Femur (tissue), 1 donor: ENCODE results near the gene PRKAG2.

Experiments
- DNase-seq: peaks from one replicate; pipeline ENCODE4 v3.0.0-alpha.2; 2017

PRKAG2 gene

DNA sequence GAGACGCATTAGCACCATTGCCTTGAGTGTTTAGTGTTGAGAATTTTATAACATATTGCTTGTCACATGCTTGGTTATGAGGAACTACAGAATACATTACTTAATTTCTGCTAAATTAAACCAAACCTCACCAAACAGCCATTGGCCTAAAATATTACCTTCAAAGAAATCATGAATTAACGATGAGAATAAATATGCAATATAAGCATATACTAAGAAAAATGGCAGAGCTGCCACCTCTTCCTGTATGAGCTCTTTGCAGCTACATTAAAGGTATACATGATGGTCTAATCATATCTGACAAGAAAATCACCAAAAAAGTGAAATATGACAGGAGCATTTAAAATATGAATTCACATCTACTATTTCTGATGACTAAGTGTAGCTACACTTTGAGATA is 352.1 kb downstream of the PRKAG2 start:
- no peak for DNase-seq

DNA sequence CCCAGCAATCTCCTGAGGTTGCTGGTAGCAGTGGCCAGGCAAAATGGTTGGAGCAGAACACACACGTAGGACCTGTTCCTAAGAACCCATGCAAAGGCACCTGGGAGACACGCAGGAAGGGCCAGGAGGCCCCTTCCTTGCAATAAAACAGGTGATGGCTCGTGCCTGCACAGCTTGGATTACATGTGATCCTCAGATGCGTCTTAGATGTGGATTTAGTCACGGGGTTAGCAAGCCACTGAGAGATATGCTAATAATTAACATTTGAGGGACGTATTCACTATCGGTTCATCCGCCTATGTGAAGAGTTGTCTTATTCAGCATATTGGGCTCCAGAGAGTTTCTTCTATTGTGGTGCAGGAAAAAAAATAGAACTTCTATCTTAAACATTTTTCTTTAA is 352.6 kb downstream of the PRKAG2 start:
- no peak for DNase-seq

DNA sequence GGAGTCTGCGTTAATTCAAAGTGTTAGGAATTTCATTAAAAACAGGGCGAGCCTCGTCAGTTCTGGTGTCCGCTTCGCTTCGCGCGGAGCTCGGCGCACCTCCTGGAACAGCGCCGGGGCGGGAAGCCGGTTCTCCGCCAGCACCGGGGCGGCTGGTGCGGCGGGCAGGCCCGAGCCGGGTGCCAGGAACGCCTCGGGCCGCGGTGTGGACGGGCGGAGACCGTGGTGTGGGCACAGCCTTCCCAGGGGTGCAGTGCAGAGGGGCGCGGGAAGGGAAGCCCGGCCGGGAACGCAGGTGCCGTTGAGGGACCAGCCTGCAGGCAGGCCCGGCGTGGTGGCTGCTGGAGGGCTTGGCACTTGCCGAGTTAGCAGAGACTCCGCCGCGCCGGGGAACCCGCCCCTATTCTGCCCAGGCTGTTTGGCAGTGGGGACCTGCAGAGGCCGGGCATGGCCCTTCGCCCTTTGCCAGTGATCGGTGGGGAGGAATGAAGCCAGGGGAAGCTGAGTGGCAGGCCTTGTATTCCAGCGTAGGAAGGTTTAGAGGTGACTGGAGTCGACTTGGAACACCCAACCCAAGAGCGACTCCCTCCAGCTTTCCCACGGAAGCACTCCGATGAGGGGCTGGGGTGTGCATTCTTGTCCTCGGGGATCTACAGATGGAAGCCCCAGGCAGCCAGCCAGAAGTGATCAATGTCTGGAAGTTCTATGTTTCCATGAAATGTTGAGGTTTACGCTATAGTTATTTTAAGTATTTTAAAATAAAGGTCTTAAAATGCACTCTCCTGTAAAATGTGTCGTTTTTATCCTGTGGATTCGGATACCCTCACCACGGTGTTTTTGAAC is 356.3 kb downstream of the PRKAG2 start:
- DNase-seq, result peak; percentile 70

DNA sequence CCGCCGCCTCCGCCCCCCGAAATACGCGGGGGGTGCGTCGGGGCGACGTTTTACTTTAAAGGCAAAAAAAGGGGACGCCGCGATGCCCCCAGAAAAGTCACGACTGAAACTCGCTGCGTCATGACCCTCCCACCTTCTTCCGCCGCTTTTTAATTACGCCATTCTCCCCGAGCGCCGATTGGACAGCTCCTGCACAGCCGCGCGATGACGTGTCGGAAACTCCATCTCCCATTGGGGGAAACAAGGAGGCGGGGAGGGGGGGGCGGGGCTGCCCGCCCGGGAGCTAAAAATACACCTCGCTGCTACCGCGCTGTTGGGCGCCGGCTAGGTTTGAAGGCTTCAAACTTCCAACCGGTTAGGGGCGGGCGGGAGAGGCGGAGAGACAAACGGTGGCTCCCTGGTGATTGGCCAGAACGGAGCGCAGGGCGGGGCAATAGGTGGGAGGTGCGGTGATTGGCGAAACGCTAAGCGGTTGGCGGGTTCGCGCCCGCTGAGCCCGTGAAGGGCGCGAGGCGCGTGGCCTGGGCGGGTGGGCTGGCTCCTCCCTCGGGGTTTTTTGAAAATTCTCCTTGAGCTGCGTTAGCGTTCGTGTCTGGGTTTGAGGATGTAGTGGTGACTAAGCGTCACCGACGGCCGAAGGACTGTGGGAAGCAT is 357.0 kb downstream of the PRKAG2 start, which contains the start of gene RHEB:
Gene RHEB (minus strand): TSS at position 131 of the 654 bp plus-strand sequence. CDS start 384 bp downstream, outside the sequence.
- peak; percentile 100 for DNase-seq

DNA sequence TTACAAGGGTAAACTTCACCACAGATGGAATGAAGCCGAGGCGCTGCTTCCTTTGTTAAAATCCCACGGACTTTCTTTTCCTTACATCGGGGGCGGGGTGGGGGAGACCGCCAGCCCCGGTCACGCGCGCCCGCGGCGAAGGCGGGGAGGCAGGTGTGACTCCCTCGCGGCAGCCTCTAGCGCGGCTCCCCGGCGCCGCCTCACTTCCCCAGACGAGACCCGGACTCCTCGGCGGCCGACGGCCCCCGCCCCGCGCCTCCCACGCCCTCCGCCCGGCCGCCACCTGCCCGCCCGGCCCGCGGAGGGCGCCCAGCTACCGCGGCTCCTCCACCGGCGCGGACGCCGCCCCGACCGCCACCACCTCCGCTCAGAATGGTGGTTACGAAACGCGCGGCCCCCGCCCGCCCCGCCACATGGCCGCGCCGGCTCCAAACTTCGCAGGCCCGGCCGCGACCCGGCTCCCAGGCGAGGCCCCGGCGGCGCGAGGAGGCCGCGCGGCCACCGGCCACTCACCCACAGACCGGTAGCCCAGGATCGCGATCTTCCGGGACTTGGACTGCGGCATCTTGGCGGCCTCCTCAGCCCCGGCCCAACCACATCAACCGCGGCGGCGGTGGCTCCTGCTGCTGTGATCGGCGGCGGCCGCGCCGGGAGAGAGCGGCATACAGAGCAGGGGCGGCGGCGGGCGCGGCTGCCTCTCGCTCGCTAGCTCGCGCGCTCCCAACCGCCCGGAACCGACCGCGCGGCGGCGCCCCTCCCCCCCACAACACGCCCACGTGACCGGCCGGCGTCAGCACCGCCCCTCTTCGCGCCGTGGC is 357.8 kb downstream of the PRKAG2 start:
- DNase-seq, result peak; percentile 62

DNA sequence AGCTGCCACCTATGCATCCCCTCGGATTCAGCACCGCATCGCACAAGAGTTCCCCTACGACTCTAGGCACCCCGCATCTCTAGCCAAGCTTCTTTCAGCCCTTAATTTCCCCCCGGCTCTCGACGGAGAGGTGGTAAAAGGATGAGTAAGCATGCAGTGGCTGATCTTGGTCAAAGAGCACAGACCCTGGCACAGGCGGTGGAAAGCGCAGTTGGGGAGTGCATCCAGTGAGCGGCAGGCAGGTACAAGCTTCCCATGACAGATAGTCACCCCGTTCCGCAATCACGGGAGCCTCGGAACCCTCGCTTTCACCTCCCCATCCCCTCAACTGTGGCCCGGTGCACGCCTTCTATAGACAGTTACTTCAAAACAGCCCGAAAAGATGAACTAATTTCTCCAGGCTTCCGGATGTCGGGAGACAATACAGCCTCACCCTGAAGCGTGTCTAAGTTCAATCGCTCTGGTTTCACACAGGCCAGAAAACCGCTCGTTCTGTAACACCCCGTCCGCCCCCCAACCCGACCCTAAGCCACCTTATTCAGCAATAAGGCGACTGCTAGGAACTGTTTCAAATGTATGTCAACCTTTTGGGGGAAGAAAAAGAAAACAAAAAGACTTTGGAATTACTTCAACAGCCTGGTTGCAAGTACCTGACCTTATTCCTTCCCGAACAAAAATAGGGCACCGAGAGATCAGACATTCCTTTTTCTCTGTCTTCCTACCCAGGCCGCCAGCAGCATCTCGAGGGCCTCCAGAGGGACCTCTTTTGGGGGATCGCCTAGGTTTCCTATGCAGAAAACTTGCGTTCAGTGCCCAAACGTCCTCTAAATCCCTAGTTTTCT is 358.6 kb downstream of the PRKAG2 start:
- peak; percentile 71 for DNase-seq

DNA sequence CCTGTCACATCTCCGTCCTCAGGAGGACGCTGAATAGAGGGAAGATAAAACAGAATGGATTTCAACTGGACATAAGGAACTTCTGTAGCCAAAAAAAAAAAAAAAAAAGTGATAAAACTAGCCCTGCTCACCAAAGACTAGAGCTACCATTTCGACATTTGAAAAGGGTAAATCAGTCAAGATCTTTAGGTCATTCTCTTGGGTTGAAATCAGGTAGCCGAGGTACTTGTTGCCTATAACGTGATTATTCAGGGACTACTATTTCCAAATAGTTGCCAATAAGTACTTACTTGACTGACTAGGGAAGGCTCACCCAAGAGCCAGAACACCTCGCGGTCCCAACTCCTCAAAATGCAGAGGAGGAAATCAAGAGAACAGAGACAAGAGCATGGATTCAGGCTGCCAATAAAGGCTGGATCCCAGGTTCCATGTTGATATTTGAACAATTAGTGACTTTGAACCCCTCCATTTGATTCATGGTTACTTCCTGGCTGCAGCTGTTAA is 359.3 kb downstream of the PRKAG2 start:
- DNase-seq, result no peak

DNA sequence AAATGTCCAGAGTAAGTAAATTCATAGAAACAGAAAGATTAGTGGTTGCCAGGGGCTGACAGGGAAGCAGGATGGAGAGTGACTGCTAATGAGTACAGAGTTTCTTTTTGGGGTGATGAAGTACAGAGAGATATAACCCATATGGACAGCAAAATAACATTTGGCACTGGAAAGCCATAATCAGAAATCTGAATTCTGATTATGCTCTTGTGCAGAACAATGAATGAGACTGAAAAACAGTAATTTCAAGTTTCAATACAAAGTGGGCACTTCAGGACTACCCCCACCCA is 361.7 kb downstream of the PRKAG2 start:
- no peak for DNase-seq

DNA sequence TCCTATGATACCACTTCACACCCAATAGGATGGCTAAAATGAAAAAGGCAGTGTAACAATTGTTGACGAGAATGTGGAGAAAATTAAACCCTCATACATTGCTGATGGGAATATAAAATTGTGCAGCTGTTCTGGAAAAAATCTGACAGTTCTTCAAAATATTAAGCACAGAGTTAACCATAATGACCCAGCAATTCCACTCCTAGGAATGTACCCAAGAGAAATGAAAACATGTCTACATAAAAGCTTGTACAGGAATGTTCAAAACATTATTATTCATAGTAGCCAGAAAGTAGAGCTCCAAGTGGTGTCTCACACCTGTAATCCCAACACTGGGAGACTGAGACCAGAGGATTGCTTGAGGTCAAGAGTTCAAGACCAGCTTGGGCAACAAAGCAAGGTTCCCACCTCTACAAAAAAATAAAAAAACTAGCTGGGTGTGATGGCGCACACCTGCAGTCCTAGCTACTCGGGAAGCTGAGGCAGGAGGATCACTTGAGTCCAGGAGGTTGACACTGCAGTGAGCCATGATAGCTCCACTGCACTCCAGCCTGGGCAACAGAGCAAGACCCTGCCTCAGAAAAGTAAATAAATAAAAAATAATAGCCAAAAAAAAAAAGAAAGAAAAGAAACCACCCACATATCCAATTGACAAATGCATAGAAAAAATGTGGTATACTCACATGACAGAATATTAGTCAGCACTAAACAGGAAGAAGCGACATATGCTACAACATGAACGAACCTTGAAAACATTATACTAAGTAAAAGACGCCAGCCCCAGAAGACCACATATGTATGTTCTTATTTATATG is 362.2 kb downstream of the PRKAG2 start:
- DNase-seq, result no peak

DNA sequence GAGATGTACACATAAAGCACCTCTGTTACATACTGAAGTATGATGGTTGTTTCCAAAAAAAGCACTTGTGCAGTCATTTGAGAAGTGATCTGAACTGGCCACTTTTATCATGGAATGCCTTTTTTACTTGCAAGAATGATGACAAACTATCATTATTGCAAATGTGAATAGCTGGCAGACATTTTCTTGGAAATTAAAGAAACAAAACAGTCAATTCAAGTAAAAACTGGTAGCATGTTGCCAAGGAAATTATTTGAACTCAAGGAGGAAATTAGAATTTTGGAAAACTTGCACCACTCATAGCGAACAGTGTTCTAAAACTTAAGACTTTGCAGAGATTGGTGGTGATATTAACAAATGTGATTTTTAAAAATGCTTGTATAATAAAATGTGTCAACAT is 363.8 kb downstream of the PRKAG2 start:
- DNase-seq, result no peak

DNA sequence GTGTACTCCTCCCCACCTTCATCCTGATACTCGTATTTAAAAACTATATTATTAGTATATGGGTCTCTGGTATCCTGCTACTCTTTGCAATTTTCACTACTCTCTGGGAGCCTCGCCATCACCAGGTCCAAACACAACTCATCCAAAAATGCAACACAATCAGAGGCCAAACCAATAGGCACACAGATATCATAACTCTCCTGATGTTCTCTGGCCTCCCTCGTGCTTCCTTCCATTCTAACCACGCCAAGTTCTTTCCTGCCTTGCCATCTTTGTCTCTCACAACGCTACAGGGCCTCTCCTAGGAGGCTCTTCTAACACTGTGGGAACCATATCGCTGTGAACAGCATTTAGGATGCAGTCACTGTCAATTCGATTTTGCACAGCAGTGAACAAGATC is 364.6 kb downstream of the PRKAG2 start:
- DNase-seq, result no peak

DNA sequence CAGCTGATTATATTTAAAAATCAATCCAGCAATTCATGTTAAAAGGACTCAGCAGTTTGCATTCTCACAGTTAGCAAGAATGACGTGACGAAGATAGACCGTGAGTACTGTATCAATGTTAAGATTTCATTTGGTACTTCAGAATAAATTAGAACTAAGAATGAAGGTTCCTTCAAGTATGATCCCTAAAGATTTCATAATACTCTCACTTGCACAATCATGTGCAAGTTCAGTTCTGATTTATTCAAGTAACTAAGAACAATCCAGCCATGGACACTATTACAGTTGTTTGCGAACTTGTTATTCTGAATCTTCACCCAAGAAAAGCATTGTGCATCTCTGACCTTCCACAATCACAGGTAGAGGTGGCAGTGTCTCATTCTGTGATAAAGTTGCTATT is 365.0 kb downstream of the PRKAG2 start:
- no peak for DNase-seq

DNA sequence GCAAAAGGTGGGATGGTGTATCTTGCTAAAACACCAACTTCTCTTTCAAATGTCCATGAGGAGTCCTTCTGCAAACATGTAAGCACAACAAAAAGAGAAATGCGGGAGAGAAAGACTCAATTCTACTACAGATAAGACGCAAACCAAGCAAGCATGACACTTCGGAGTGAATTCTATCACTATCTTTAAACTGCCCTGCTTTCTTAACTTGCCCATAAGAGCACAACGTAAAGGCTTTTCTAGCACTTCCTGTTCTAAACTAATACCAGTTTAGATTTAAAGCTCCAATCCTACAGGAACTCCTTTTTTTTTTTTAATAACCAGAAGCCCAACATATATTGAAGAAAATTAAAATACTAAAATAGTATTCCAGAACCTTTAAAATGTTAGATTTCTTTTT is 365.6 kb downstream of the PRKAG2 start:
- DNase-seq, result no peak

DNA sequence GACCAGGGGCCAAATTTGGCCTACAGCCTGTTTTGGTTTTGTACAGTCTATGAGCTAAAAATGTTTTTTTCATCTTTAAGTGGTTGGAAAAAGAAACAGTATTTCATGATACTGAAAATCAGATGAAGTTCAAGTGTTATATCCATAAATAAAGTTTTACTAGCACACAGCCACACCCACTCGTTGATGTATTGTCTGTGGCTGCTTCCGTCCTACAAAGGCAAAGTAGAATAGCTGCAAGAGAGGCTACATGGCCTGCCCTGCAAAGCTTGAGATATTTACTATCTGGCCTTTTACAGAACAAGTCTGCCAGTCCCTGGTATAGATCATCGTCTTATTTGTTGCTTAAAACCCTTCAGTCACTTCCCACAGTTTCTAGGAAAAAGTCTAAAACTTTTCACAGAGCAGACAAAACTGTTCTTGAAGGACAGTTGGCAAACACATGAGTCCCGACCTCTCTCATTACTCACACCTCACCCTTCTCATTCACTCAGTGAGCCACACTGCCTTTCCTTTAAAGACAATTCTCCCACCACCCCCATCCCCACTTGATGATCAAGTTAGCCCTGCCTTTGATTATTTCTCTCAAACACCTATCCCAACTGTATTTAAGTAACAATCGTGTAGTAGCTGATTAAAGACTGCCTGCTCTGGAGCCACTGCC is 367.1 kb downstream of the PRKAG2 start:
- DNase-seq, result no peak

DNA sequence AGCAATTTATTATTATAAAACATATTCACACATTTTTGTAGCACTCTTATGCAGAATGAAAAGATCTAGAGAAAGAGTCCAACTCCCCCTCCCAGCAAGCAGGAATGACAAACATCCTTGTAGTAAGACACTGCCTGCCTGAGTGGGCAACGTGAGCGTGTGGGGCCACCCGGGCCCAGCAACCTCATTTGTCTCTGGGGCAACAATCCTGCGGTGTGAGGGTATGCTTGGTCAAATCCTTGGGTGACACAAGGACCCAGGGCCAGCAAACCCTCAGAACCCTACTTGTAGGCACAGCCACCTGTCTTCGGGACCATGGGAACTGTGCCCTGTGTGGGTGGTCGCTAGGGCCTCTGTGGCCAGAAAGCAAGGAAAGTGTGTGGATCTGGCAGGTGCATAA is 367.9 kb downstream of the PRKAG2 start:
- DNase-seq, result no peak

DNA sequence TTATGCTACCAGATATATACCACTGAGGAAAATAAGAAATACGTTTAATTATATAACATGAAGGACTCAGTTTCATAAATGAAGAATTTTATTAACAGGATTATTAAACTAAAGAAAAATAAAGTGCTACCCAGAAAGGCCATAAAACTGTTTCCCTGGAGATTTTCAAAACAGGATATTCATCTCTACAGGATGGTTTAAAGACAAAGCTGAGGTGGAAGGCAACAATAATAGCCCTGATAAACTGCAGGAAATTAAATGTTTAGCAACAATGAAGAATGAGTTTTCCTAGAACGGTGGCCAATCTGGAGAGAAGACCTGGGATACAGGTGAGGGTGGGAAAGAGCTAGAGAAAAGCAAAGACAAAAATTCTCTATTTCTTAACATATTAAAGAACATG is 369.1 kb downstream of the PRKAG2 start:
- DNase-seq, result no peak

DNA sequence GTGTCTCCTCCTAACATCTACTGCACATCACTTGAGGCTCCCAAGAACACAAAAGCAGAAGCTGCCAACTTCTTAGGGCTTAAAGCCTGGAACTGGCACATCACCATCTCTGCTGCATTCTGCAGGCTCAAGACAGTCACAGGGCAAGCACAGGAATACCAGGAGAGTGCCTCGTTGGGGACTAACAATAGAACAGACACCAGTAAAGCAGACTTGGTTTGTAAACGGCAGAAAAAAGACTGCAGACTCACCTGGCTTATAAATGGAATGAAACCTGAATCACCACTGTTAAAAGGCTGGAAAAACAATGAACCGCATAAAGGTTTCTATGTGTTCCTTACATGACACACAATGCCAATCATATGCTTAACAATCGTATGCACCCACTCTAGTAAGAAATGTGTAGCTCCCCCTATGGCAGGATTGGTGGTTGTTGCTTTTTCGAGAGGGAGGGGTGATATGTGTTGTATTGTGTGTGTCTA is 370.0 kb downstream of the PRKAG2 start:
- DNase-seq, result no peak
